Mesenteric fat pad (tissue), 1 donor: Measurements from ENCODE around the gene AP4S1. TPM values are rescaled to one million over a fixed set of nuclear protein-coding genes. Genes with fewer than 3 reads are reported as not detected.

Experiments used
- DNase-seq: peaks from one replicate; pipeline ENCODE4 v3.0.0-alpha.2; 2020; ENCODE audit warnings: low spot score
- total RNA-seq: library from RNA; stranded (reverse); fragmentation: NEBNext Ultra II Directional; extraction: Animal tissue kit (Norgen Biotek cat#: 25700); gene quantifications from one replicate; pipeline ENCODE4 v1.2.1, GENCODE V29; 2021
- donor health status: DM: yes; HTN: yes; CAD: no.

Gene AP4S1
- total RNA-seq, 1 donor from 2014 or later: 7.3 TPM

GRCh38 chr14:31006703-31007102 is 18.7 kb upstream of the AP4S1 start:
- no peak for DNase-seq

- DNase-seq: no peak
Measured at GRCh38 chr14:31009836-31010574, 15.4 kb upstream of the AP4S1 start.

GRCh38 chr14:31010935-31011334 is 14.5 kb upstream of the AP4S1 start:
- no peak for DNase-seq

GRCh38 chr14:31013841-31014240 is 11.6 kb upstream of the AP4S1 start:
- DNase-seq: no peak

GRCh38 chr14:31018057-31018645 is 7.3 kb upstream of the AP4S1 start:
- no peak for DNase-seq

GRCh38 chr14:31020834-31021575 is 4.4 kb upstream of the AP4S1 start:
- no peak for DNase-seq

GRCh38 chr14:31021576-31021949 is 3.9 kb upstream of the AP4S1 start:
- DNase-seq: no peak

GRCh38 chr14:31022386-31022785 is 3.1 kb upstream of the AP4S1 start:
- no peak for DNase-seq

- DNase-seq: no peak
Measured at GRCh38 chr14:31024010-31024480, 1.4 kb upstream of the AP4S1 start.

GRCh38 chr14:31024577-31025366 is 677 bp upstream of the AP4S1 start:
- no peak for DNase-seq

GRCh38 chr14:31026077-31026449 is 614 bp downstream of the AP4S1 start, which contains the start of gene STRN3:
STRN3 (minus strand) TSS chr14:31026379; CDS start chr14:31026185, 194 bp downstream.
- DNase-seq: no peak

GRCh38 chr14:31026450-31027235 is 1.2 kb downstream of the AP4S1 start:
- peak; percentile 98 for DNase-seq

GRCh38 chr14:31027847-31028246 is 2.4 kb downstream of the AP4S1 start:
- no peak for DNase-seq

- DNase-seq: no peak
Measured at GRCh38 chr14:31029016-31029970, 3.8 kb downstream of the AP4S1 start.

GRCh38 chr14:31030469-31030868 is 5.0 kb downstream of the AP4S1 start:
- DNase-seq: no peak

GRCh38 chr14:31036552-31036951 is 11.1 kb downstream of the AP4S1 start:
- no peak for DNase-seq

GRCh38 chr14:31037709-31038221 is 12.3 kb downstream of the AP4S1 start:
- DNase-seq: no peak

GRCh38 chr14:31038521-31039166 is 13.2 kb downstream of the AP4S1 start:
- no peak for DNase-seq

GRCh38 chr14:31042300-31042699 is 16.9 kb downstream of the AP4S1 start:
- DNase-seq: no peak
